Muscle of arm (tissue), 12 donors: ENCODE results near the gene PPIF. TPM values are rescaled to one million over a fixed set of nuclear protein-coding genes. Genes with fewer than 3 reads are reported as not detected.
"Not testable (repeated sequence)": the region's sequence is repeated elsewhere in the genome, so short reads cannot be mapped to it uniquely, and the experiment has no call there.

ENCODE experiments used
- DNase-seq: peaks from one replicate; pipeline ENCODE4 v3.0.0-alpha.2; 2013
- polyA plus RNA-seq, 12 donors: library from polyadenylated mRNA; unstranded; fragments of 120-200 nt; gene quantifications; one replicate each; pipeline ENCODE4 v1.2.1, GENCODE V29; 2013; ENCODE audit not compliant: insufficient read length in 12 of 12

The PPIF gene
- polyA plus RNA-seq, 12 donors: 17.8 to 46.8 (median 20.8) TPM; not detected in 1

GRCh38 chr10:79328147-79328701 is 19.0 kb upstream of the PPIF start:
- DNase-seq: no peak

GRCh38 chr10:79328737-79329504 is 18.3 kb upstream of the PPIF start:
- DNase-seq: no peak

GRCh38 chr10:79329529-79329928 is 17.7 kb upstream of the PPIF start:
- no peak for DNase-seq

GRCh38 chr10:79331226-79331625 is 16.0 kb upstream of the PPIF start:
- no peak for DNase-seq

GRCh38 chr10:79331709-79332108 is 15.6 kb upstream of the PPIF start:
- no peak for DNase-seq

- not testable (repeated sequence) for DNase-seq
Measured at GRCh38 chr10:79332610-79333315, 14.5 kb upstream of the PPIF start.

- no peak for DNase-seq
Measured at GRCh38 chr10:79333513-79333912, 13.8 kb upstream of the PPIF start.

- no peak for DNase-seq
Measured at GRCh38 chr10:79334573-79334972, 12.7 kb upstream of the PPIF start.

GRCh38 chr10:79335094-79335469 is 12.2 kb upstream of the PPIF start:
- no peak for DNase-seq

- DNase-seq: no peak
Measured at GRCh38 chr10:79335470-79336235, 11.6 kb upstream of the PPIF start.

- DNase-seq: no peak
Measured at GRCh38 chr10:79336276-79336675, 11.0 kb upstream of the PPIF start.

- DNase-seq: no peak
Measured at GRCh38 chr10:79336739-79337138, 10.5 kb upstream of the PPIF start.

GRCh38 chr10:79337783-79338469 is 9.3 kb upstream of the PPIF start:
- not testable (repeated sequence) for DNase-seq

GRCh38 chr10:79339266-79339665 is 8.0 kb upstream of the PPIF start:
- no peak for DNase-seq

- no peak for DNase-seq
Measured at GRCh38 chr10:79340646-79341244, 6.5 kb upstream of the PPIF start.

- no peak for DNase-seq
Measured at GRCh38 chr10:79342295-79342761, 4.9 kb upstream of the PPIF start.

GRCh38 chr10:79342811-79343561 is 4.3 kb upstream of the PPIF start:
- no peak for DNase-seq

GRCh38 chr10:79344502-79345195 is 2.6 kb upstream of the PPIF start:
- DNase-seq: no peak

GRCh38 chr10:79345241-79346011 is 1.8 kb upstream of the PPIF start:
- DNase-seq: no peak
